GM12872 (cell line): ENCODE data around the gene ABTB2.

Source experiments
- CTCF ChIP-seq: IDR thresholded peaks from 3 replicates; pipeline ENCODE4 v1.5.1; 2011; ENCODE audit warnings: low read depth, mild to moderate bottlenecking, low read length, moderate library complexity; ENCODE audit not compliant: insufficient read depth

Gene ABTB2

GRCh38 chr11:34288492-34288891 is 69.3 kb downstream of the ABTB2 start:
- no peak for TF ChIP-seq CTCF

- TF ChIP-seq CTCF, result no peak
Measured at GRCh38 chr11:34284811-34285481, 72.9 kb downstream of the ABTB2 start.

GRCh38 chr11:34284156-34284555 is 73.7 kb downstream of the ABTB2 start:
- TF ChIP-seq CTCF, result no peak

GRCh38 chr11:34280945-34281872 is 76.6 kb downstream of the ABTB2 start:
- no peak for TF ChIP-seq CTCF

GRCh38 chr11:34278693-34279297 is 79.0 kb downstream of the ABTB2 start:
- TF ChIP-seq CTCF, result no peak

GRCh38 chr11:34278175-34278574 is 79.6 kb downstream of the ABTB2 start:
- no peak for TF ChIP-seq CTCF

GRCh38 chr11:34277171-34277570 is 80.6 kb downstream of the ABTB2 start:
- TF ChIP-seq CTCF, result no peak
